ENCODE results near the gene PMVK.

Gene PMVK

DNA sequence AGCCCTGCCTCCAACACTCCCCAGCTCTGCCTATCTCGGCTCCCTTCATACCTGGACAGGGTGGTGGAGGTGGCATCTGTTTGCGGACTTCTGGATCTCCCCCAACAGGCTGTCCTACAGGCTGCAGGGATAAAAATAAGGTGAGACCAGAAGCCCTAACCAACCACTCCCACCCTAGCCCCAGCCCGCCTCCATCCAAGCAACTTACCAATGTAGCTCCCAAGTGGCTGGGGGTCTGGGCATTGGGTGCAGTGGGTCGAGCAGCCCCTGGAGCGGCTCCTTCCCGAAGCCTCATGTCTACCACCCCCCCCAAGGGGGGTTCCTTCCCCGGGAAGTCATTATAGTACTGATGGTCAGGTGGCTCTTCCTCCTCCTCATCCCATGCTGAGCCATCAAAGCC is 29.6 kb upstream of the PMVK start:
- no peak for DNase-seq (ENCODE audit: low read depth)

DNA sequence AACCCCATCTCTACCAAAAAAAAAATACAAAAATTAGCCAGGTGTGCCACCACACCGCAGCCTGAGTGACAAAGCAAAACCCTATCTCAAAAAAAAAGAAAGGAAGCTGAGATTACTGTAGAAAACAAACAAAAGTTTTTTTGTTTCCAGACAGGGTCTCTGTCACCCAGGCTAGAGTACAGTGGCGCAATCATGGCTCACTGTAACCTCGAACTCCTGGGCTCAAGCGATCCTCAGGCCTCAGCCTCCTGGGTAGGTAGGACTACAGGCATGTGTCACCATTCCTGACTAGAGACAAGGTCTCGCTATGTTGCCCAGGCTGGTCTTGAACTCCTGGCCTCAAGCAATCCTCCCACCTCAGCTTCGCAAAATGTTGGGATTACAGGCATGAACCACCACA is 27.8 kb upstream of the PMVK start:
- DNase-seq (ENCODE audit: low read depth), result no peak

- DNase-seq (ENCODE audit: low read depth), result no peak
Measured at GRCh38 chr1:154963643-154964042, 27.1 kb upstream of the PMVK start.

GRCh38 chr1:154962795-154963330 is 26.3 kb upstream of the PMVK start:
- DNase-seq (ENCODE audit: low read depth), result no peak

DNA sequence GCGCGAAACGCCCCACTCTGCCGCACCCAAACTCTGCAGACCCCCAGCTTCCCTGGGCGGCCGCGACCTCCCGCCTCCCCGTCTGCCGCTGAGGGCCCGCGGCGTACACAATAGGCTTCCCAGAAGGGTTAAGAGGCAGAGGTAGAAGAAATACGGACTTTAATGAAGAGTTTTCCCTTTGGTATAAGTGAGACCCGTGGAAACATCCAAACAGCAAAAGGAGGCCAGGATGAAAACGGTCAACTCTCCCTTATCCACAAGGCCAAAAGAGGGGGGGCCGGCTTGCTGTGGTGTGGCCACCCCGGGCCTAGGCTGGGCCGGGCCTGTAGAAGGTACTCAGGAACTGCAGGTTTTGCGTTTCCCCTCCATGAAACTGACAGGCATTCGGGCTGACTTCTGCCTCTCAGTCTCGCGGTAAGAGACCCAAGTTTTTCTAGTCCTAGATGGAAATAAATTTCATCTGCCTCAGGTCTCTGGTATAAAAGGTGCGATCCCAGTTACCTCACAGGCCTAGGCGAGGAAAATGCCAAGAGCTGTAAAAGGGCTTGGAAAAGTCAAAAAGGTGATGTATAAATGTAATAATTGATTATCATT is 25.7 kb upstream of the PMVK start:
- peak; percentile 15 for DNase-seq (ENCODE audit: low read depth)

DNA sequence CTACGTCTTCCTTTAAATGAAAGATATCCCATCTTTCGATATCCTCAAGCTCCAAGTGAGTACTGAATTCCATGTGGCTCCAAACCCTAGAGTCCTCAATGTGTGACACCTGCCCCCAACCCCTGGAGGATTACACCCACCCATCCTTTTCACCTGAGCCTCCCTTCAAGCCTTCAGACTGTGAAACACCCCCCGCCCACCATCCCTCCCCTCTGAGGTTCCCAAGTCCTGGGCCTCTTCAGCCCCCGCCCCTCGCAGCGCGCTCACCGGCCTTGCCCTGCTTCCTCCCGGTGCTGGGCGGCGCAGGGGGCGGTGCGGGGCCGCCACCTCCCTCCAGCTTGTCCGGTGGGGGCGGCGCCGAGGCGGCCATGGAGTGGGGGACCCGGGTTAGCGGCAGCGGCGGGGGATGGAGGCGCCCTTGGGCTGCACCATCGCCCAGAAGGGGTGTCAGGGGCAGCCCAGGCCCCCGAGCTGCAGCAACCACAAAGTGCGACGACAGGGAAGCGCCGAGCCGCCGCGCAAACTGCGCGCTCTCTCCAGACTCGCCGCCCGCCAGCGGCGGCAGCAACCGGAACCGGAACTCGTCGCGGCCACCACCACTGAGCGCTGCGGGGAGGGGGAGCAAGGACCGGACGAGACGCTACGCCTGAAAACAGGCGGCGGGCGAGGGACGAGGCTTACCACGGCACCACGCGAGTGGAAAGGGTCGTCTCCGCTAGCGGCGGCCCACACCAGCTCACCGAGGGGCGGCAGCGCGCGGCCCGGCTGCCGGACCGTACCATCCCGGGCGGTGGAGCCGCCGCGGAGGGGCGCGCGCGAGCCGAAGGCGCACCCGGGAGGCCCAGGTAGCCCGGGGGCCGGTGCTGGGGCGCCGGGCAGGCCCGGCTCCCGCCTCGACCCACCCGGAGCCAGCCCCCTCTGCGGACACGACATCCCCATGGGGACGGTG is 25.0 kb upstream of the PMVK start, which contains the start of gene PYGO2:
PYGO2 (minus strand) TSS at position 576 of the 949 bp plus-strand sequence; CDS start at position 370, 206 bp downstream.
- peak; percentile 65 for DNase-seq (ENCODE audit: low read depth)

DNA sequence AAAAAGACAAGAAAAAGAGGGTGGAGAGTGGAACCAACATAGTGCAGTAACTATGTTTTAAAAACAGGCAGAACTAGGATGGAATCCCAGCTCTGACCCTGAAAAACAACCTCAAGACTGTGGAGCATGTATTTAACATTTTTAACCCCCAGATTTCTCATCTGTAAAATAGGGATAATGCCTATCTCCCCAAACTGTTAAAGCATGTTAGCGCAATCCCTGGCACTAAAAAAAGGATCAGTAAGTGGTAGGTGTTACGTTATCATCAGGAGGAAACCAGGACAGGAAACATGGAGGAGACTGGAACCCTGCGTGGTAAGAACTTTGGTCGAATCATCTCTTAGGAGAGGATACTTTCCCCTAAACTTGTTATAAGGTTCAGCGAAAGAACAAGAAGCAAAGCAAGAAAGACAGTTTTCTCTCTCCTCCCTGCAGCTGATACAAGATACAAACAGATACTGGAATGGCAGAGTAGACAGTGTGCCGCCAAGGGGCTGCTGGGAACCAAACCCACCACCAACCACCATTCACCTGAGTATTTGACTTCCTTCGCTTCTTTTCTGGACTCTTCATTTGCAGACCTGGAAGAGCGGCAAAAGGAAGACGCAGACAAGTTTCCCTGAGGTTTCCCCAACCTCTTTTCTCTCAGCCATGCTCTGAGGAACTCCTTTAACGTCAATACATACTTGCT is 24.1 kb upstream of the PMVK start:
- peak; percentile 14 for DNase-seq (ENCODE audit: low read depth)

DNA sequence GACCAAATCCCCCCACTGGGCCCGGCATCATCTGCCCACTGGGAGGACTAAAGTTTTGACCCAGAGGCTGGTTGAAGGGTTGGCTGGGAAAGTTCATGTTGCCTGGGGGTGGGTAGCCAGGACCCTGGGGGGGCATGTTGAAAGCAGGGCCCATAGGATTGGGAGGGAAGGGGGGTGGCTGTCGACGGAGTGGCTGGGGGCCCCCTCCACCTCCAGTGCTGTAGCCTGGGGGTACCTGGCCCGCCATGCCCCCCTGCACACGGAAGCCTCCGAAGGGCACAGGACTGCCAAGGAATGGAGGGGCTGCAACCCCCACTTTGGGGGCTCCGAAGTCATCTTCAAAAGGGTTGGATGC is 22.9 kb upstream of the PMVK start:
- DNase-seq (ENCODE audit: low read depth), result no peak

- no peak for DNase-seq (ENCODE audit: low read depth)
Measured at GRCh38 chr1:154958681-154959425, 22.3 kb upstream of the PMVK start.

DNA sequence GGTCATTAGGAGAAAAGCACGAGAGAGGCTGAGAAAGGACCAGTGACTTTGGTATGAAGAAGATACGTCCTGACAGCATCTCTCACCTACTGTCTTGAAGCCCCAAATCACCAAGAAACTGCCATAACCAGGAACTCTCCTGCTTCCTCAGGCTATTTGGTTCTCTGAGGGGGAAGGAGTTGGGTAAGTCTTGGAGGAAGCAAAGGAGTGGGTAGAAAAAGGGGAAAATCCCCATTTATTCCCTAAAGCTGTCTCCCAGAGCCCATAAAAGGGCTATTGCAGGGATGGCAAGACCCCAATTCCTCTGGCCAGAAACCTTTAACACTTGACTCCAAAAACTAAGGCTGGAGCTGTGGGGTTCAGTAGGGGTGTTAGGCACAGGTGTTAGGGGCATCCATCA is 21.5 kb upstream of the PMVK start:
- no peak for DNase-seq (ENCODE audit: low read depth)

GRCh38 chr1:154957091-154957657 is 20.7 kb upstream of the PMVK start:
- DNase-seq (ENCODE audit: low read depth), result no peak

GRCh38 chr1:154956544-154956941 is 20.0 kb upstream of the PMVK start:
- DNase-seq (ENCODE audit: low read depth), result no peak

DNA sequence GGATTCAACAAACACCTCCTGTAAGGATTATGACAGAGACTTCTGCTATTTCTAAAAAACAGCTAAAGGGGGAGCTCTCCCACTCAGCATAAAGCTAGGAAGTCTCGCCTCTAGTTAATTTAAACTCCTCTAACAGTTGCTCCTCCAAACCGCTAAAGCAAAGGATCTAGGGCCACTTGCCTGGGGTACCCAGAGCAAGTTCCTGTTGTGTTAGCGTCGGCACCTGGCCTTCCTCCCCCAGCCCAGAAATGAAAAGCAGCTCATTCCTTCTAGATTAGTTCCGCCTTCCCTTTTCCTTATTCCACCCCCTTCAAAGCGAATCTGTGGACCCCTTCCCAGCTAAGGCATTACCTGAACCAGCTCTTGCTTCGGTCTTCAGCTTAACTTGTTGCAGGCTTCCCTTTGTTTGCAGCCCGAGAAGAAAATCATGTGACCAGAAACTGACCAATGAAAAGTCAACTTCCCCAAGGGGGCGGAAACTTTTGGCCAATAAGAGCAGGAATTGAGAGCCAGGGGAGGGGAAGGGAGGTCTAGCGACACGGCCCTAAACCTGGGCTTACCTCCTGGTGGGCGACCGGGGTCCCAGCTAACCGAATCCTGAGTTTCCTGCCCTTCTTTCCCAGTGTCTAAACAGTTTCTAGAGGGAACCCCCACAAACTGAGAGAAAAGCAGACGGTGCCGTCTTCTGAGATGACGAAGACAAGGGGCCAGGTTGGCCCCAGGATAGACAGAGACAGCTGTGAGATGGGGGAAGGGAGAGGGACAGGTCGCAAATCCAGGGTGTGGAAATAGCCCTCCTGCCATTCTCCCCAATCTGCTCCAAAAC is 19.4 kb upstream of the PMVK start, which contains the start of gene PBXIP1:
PBXIP1 (minus strand) TSS at position 382 of the 826 bp plus-strand sequence. CDS start 2,378 bp downstream, outside the sequence.
- DNase-seq (ENCODE audit: low read depth), result peak; percentile 85

DNA sequence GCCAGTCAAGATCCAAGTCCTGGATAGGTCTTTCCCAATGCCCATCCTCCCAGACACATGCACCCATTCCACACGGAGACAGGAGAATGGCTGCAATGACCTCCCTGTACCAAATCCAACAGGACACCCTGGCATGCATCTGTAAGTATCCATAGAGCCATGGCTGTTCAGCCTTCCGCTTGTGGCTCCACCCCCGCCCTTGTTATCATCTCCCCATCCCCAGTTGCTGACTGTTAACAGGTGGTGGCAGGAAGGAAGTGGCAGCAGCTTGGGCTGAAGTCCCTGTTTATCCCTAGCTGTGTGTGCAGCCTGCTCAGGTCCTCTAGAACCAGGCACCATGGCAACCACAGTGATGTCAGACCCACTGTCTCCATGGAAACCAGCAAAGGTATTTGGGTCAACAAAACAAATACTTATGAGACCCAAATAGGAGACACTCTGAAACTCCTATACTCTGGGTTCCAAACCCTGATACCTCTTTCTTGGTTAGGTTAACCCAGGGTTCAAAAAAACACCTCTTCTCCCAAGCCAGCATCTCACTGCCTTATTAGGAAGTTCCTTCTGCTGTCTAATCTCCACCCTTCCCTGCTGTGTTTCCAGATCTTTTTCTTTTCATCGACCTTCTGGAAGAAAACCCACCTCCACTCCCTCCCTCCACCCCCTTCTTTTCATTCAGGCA is 18.7 kb upstream of the PMVK start:
- DNase-seq (ENCODE audit: low read depth), result peak; percentile 78

DNA sequence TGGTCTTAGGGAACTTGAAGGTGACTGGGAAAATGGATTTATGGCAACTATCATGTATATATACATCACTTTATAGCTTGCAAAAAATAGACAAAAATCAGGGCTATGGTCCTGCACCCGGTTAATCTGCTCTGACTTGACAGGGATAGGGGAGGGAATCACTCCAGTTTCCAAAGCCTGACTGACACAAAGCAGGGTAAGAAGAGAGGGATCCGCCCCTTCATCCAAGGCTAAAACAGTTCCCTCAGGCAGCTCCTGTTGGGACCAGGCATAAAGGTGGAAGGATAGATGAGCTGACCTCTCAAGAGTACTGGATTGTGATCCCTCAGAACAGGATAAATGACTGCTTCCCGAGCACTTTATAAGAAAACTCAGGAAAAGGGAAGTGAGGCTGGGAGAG is 18.0 kb upstream of the PMVK start:
- DNase-seq (ENCODE audit: low read depth), result no peak

GRCh38 chr1:154953611-154954038 is 17.1 kb upstream of the PMVK start:
- DNase-seq (ENCODE audit: low read depth), result no peak

- DNase-seq (ENCODE audit: low read depth), result no peak
Measured at GRCh38 chr1:154952664-154953063, 16.1 kb upstream of the PMVK start.

- peak; percentile 26 for DNase-seq (ENCODE audit: low read depth)
Measured at GRCh38 chr1:154951901-154952657, 15.6 kb upstream of the PMVK start.

- no peak for DNase-seq (ENCODE audit: low read depth)
Measured at GRCh38 chr1:154948079-154948478, 11.6 kb upstream of the PMVK start.
